GM12874 (cell line): ENCODE data around the gene IGFL3.

Source experiments
- TF ChIP-seq, protein P1 (sequence below): IDR thresholded peaks from 2 replicates; pipeline ENCODE4 v1.5.1; 2011; ENCODE audit warnings: low read depth, mild to moderate bottlenecking, control low read depth, low read length, moderate library complexity; ENCODE audit not compliant: insufficient read depth

IGFL3 gene

DNA sequence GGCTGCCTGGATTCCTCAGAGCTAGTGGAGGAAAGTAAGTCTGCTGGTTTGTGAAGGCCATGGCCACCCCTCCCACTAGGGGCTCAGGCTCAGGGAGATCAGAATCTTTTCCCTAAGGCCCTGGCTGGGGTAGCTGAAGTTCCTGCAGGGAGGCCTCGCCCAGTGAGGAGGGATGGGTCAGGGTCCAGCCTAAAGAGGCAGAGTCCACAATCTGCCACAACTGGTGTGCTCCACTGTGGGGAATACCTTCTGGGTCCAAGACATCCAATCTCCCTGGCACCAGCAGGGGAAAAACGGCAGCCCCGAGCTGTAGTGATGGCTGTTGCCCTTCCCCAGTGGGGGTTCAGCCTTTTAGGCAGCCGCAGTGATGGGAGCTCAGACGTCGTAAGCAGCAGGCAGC lies 23.2 kb downstream of the IGFL3 start:
- TF ChIP-seq, protein P1, sequence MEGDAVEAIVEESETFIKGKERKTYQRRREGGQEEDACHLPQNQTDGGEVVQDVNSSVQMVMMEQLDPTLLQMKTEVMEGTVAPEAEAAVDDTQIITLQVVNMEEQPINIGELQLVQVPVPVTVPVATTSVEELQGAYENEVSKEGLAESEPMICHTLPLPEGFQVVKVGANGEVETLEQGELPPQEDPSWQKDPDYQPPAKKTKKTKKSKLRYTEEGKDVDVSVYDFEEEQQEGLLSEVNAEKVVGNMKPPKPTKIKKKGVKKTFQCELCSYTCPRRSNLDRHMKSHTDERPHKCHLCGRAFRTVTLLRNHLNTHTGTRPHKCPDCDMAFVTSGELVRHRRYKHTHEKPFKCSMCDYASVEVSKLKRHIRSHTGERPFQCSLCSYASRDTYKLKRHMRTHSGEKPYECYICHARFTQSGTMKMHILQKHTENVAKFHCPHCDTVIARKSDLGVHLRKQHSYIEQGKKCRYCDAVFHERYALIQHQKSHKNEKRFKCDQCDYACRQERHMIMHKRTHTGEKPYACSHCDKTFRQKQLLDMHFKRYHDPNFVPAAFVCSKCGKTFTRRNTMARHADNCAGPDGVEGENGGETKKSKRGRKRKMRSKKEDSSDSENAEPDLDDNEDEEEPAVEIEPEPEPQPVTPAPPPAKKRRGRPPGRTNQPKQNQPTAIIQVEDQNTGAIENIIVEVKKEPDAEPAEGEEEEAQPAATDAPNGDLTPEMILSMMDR, result no peak

DNA sequence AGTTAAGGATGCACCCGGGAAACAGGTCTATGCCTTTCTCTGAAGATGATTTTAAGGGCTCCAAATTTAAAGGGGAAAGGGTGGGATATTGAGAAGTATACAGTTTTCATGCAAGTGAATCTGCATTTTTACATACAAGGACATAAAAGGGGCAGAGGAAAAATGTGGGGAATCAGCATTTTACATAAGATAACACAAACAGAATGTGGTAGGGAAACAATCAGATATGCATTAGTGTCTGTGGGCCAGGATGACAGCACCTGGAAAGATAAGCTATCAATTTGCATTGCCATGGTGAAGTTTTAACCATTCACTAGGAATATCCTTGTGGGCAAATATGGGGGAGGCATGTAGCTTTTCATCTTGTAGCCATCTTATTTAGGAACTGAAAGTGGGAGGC lies 24.1 kb downstream of the IGFL3 start:
- TF ChIP-seq, protein P1, result no peak

DNA sequence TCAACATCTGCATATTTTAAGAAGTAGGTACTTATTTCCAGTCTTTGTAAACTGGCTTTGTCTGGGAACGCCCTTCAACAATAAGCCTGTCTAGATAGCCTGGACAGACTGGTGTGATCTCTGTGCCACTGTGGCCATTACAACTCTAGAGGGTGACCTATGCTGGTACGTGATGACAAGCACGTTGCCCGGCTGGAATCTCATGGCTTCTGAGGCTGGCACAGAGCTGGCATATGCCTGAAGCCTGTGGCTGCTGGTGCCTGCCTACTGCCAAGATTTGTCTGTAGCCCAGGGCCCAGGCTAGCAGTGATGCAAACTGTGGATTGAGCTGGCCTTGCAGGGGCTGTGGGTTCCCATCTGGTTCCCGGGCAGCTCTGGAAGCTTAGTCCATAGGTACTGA lies 34.0 kb downstream of the IGFL3 start:
- TF ChIP-seq, protein P1, result no peak

DNA sequence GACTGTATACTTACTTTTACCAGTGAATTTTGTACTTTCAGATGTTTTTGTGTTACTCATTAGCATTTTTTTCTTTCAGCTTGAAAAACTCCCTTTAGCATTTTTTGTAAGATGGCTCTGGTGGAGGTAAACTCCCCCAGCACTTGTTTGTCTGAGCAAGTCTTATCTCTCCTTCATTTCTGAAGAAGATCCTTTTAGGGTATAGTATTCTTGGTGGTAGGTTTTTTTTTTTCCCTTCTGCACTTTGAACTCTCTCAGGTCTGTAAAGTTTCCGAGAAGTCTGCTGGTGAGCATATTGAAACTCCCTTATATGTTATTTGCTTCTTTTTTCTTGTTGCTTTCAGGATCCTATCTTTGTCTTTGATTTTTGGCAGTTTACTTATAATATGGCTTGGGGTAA lies 35.1 kb downstream of the IGFL3 start:
- TF ChIP-seq, protein P1, result no peak

DNA sequence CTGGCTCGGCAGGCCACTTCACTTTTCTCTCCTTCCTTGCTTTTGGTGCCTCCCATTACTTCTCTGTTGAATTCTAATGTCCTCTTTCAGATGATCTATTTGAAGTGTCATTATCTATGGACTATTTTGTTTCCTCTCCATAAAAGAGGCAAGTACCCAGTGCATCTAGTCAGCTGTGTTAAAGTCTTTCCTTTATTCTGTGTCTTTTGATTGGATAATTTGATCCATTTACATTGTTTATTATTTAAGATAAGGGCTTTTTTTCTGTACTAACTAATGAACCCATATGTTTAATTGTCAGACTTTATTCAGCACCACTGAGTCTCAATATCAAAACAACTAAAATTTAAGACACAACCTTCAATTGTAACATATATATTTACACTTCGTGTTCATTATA lies 36.4 kb downstream of the IGFL3 start:
- TF ChIP-seq, protein P1, result no peak

DNA sequence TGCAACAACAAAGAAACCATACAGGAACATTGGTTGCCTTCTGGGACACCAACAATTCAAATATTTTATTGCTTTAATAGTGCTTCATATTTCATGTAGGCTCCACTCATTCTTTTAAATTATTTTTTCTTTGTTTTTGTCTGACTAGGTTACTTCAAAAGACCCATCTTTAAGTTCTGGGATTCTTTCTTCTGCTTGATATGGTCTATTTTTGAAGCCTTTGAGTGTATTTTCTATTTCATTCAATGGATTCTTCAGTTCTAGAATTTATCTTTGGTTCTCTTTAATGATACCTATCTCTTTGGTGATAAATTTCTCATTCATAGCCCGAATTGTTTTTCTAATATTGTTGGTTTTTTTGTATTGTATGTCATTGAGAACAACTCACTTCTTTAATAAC lies 38.6 kb downstream of the IGFL3 start:
- TF ChIP-seq, protein P1, result no peak

DNA sequence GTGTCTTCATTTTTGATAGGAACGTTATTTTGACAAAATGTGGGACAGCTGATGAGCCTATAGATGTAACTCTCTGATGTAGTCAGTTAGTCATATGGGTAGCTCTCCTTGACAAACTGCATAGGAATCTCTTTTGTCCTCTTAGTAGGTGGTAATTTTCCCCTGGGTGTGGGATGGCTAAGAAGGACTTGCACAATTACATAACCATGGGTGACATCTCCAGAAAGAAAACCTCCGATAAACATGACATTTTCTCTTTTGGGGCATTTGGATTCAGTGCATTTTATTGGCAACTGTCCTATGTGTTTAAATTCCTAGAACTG lies 41.8 kb downstream of the IGFL3 start:
- TF ChIP-seq, protein P1, result no peak
